GM19324 (cell line): Measurements from ENCODE around the gene SMIM27.
A peak's percentile ranks its signal among the peaks of the same experiment; 100 is the strongest.

Experiments used
- ATAC-seq: cut with Tn5 transposase; IDR thresholded peaks from one replicate; pipeline ENCODE4 v1.9.1; 2021; ENCODE audit warnings: mild to moderate bottlenecking, moderate library complexity; ENCODE audit not compliant: unreplicated experiment, low FRiP score

Gene SMIM27

DNA sequence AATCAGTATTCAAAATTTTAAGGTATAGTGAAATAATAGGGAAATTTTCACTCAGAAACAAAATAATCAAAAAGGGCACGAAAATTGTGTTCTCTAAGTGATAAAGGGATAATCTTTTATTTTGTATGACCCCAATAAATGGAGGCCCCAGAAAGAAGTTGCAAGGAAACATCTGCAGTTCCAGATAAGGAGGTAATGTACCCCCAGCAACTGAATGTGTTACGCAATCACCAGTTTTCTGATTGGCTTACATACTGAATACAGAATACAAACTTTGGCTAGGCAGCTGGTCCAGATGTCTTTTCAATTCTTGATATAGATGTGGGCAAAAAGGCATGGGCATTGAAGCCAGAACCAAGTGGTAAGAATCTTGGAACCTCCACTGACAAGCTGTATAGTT is 2.0 kb downstream of the SMIM27 start:
- no peak for ATAC-seq

- no peak for ATAC-seq
Measured at GRCh38 chr9:32554591-32554990, 2.5 kb downstream of the SMIM27 start.

DNA sequence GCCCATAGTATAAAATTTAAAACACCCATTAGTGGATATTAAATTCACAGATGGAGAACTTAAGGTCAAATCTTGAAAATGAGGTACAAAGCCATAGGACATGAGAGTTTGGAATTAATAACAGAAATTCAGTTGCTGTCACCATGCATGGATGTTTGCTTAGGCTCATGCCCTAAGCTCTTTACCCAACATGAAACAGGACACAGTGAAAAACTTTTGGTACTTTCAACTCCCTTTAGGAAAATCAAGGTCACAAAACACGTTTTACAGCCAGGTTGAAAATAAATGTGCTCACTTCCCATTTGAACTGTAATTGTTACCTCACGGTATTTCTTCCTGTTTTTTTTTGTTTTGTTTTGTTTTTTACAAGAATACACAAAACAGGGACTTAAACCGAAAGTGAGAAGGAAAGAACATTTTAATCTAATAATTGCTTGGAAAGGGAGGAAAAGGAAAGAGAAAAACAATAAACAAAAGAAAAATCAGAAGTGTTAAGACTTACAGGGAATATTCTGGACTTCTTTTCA is 6.3 kb downstream of the SMIM27 start:
- no peak for ATAC-seq

- ATAC-seq = no peak
Measured at GRCh38 chr9:32565967-32566366, 13.8 kb downstream of the SMIM27 start.

DNA sequence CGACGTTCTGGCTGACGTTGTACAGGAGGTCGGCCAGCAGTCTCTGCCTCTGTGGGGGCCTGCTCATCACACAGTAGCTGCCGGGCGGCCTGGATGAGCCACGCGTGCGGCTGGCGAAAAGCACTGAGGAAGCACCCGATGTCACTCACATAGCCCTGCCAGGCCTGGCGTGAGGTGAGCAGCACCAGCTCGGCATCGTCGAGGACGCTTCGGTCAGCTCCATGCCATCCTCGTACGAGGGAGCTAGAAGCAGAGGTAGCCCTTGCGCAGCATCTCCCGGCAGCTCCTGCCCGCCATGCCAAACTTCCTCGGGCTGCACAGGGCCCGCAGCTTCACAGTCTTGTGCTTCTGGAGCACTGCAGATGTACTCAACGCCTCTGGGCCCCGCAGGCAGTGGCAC is 14.6 kb downstream of the SMIM27 start:
- no peak for ATAC-seq

GRCh38 chr9:32570262-32570661 is 18.1 kb downstream of the SMIM27 start:
- ATAC-seq = no peak

GRCh38 chr9:32571969-32572899 is 20.1 kb downstream of the SMIM27 start:
- ATAC-seq = peak; percentile 92

DNA sequence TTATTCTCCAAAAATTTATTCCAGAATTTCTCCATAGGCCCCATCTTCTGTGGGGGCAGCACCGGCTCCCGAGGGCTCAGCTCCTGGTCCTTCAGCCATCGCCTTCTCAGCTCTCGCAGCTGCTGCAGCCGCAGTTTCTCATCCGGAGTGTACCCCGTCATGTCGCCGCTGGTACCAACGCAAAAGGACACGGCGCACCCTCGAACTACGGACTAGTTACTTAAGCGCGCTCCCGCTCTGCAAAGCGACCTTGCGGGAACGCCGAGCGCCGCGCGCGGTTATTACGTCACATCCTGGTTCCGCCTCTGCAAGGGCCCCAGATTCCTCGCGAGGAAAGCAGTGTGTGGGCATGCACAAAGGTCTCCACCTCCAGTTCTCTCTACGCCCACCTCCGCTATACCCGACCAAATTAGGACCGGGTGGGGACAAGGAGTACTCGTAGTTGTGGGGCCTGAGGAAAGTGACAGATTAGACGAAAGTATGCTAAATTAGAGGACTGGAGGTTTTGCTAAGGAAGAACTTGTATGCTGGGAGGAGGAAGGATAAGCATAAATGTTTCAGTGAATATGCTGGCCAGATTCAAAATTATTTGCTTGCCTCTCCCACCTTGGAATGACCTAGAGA is 20.9 kb downstream of the SMIM27 start, which contains the start of gene NDUFB6:
Gene NDUFB6 (minus strand): TSS at position 260 of the 624 bp plus-strand sequence. CDS start 99 bp downstream, at position 161.
- peak; percentile 83 for ATAC-seq

- no peak for ATAC-seq
Measured at GRCh38 chr9:32573821-32574220, 21.7 kb downstream of the SMIM27 start.

- no peak for ATAC-seq
Measured at GRCh38 chr9:32574858-32575257, 22.7 kb downstream of the SMIM27 start.

GRCh38 chr9:32577316-32577715 is 25.2 kb downstream of the SMIM27 start:
- ATAC-seq = no peak

DNA sequence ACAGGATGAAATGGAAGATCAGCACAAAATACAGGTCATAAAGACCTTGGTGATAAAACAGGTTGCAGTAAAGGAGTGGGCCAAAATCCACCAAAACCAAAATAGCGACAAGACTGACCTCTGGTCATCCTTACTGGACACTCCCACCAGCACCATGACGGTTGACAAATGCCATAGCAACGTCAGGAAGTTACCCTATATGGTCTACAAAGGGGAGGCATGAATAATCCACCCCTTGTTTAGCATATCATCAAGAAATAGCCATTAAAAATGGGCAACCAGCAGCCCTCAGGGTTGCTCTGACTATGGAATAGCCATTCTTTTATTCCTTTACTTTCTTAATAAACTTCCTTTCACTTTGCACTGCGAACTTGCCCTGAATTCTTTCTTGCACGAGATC is 26.8 kb downstream of the SMIM27 start:
- no peak for ATAC-seq

DNA sequence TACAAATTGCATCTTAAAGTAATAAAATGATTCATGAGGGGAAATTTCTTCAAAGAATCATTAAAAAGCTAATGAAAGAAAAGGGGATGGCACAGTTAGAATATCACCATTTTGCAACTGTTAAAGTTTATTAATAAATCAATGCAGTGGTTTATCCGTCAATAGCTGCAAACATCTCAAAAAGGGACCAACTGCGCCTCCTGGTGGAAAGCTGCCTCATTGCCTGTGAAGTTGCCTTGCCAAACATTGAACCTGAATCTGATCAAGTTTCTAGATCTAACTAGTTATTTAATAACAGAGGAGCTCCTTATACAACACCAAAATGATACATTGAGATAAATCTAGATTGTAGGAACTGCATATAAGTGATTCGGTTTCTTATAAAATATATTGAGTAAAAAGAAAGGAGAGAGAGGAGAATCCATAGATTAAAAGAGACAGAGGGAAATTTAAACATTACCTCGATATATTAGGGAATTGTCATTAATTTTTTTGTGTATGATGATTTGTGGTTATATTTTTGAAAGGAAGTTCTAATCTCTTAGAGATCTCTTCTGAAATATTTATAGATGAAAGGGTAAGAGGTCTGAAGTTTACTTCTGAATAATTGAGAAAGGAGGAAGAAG is 27.7 kb downstream of the SMIM27 start:
- ATAC-seq = no peak

DNA sequence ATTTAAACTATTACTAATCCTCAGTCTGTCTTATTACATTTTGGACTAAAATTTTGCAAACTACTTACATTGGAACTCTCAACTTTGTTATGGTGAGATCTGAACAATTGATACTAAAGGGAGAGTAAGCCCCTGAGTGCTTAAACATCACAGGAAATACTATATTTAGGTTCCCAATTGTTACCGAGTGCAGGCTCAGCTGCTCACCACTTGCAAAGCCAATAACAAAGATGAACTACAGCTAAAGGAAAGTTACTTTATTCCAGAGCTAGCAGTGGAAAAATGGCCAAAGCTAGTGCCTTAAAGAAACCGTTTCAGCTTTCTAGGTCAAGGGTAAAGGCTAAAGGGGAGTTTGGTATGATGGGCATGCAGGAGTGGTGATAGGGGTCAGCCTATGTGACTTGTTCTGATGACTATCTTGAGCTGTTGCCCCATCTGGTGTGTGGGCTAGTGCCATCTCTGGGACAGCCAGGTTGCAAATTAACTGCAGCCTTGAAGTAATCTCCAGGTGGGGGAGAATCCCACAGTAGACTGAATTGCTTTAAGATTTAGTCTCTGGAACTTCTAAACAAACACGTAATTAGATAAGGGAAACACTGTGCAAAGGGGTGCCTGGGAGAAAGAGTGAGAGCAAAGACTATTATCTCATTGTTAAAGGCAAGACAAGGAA is 28.6 kb downstream of the SMIM27 start:
- ATAC-seq = no peak

GRCh38 chr9:32581512-32582143 is 29.5 kb downstream of the SMIM27 start:
- ATAC-seq = no peak

DNA sequence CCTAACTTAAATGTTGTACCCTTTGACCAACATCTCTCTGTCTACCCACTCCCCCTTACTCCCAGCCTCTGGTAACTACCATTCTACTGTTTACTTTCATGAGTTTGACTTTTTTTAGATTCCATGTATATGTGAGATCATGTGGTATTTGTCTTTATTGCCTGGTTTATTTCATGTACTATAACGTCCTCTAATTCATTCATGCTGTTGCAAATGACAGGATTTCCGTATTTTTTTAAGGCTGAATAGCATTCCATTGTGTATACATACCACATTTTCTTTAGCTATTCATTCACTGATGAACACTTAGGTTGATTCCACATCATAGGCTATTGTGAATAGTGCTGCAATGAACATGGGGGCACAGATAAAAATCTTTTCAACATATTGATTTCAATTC is 32.7 kb downstream of the SMIM27 start:
- no peak for ATAC-seq

- no peak for ATAC-seq
Measured at GRCh38 chr9:32587901-32588300, 35.8 kb downstream of the SMIM27 start.

GRCh38 chr9:32589083-32589723 is 37.1 kb downstream of the SMIM27 start:
- ATAC-seq = peak; percentile 56

GRCh38 chr9:32590476-32590875 is 38.3 kb downstream of the SMIM27 start:
- no peak for ATAC-seq

GRCh38 chr9:32590898-32591297 is 38.8 kb downstream of the SMIM27 start:
- ATAC-seq = no peak
